ENCODE results near the gene WIPF2.

Gene WIPF2

GRCh38 chr17:40329839-40330794, 111.0 kb downstream of the WIPF2 start:
- no peak for FAIRE-seq

GRCh38 chr17:40330850-40331470, 111.9 kb downstream of the WIPF2 start:
- FAIRE-seq: no peak

- no peak for FAIRE-seq
Measured at GRCh38 chr17:40331743-40332641, 112.9 kb downstream of the WIPF2 start.

All from A204.1 (cell line).